ENCODE data around the gene PGBD1. TPM values are rescaled to one million over a fixed set of nuclear protein-coding genes. Genes with fewer than 3 reads are reported as not detected.

The PGBD1 gene
- total and polyA plus RNA-seq, 10 of the 15 experiments (the other 5 are each of a cell fraction or from before 2014, with no cell fraction given) = 1.9 to 4.9 (median 3.8) TPM

- in situ Hi-C loops (cut with MboI) (no loop called here), intact Hi-C loops (cut with micrococcal nuclease; ENCODE audit: unreplicated experiment) (no loop called here)
- no TSS peak for BruUV-seq (replicated peaks)
- Histone ChIP-seq H2AFZ (ENCODE audit: control insufficient read depth, low read depth, low read length) (no peak overlapping the region), H3K36me3 (ENCODE audit: control insufficient read depth in 2 of 2, insufficient read depth in 2 of 2, low read length in 1 of 2) (peaks cover 0 to 6% of the 10 kb centered on the region in 2 experiments), H3K27ac (ENCODE audit: control insufficient read depth, insufficient read depth) (no peak overlapping the region), H3K79me2 (ENCODE audit: control insufficient read depth, insufficient read depth, low read length) (no peaks in the 10 kb centered on the region), H4K20me1 (ENCODE audit: control insufficient read depth, insufficient read depth) (no peaks in the 10 kb centered on the region), H3K4me2 (ENCODE audit: control insufficient read depth, insufficient read depth) (no peak overlapping the region), H3K4me3 (no peak overlapping the region), H3K9ac (ENCODE audit: control insufficient read depth, insufficient read depth, low read length) (no peak overlapping the region), H3K27me3 (replicated peaks in 1 of 2; ENCODE audit: control insufficient read depth in 2 of 2, insufficient read depth in 2 of 2, low read length in 1 of 2) (no peaks in the 10 kb centered on the region), H3K9me3 (replicated peaks; ENCODE audit: control insufficient read depth, insufficient read depth, low read length) (no peaks in the 10 kb centered on the region), H3K4me1 (ENCODE audit: control insufficient read depth, insufficient read depth, low read length) (no peaks in the 10 kb centered on the region)
- POLR2A ChIA-PET = no interaction called here
- 94% methylated on average over 3 of the region's 3 CpGs for WGBS (ENCODE audit: insufficient coverage, insufficient replicate concordance, low lambda C conversion rate, missing lambda C conversion rate)
- RAD21 ChIA-PET (ENCODE audit: unreplicated experiment) = interaction anchor here (1.1 kb wide), 1 partner anchor 11 kb away, joined by 3 read pairs; the partner anchor contains the start of gene ZSCAN26
- DNase-seq (ENCODE audit: low read depth, low spot score) = no peak
- no peak for ATAC-seq
- TF ChIP-seq STAT1 (conservative IDR thresholded peaks at IDR 0.05) (no peak), MEF2B (IDR thresholded peaks at IDR 0.05; ENCODE audit: partially characterized antibody, poor library complexity, severe bottlenecking) (no peak), ZNF217 (IDR thresholded peaks at IDR 0.05) (no peak), NFIC (IDR thresholded peaks at IDR 0.05; ENCODE audit: low read depth, low read length) (no peak), EZH2 (IDR thresholded peaks at IDR 0.05; ENCODE audit: borderline replicate concordance, control insufficient read depth, low read depth, low read length) (no peak)
- TF ChIP-seq, protein P1, sequence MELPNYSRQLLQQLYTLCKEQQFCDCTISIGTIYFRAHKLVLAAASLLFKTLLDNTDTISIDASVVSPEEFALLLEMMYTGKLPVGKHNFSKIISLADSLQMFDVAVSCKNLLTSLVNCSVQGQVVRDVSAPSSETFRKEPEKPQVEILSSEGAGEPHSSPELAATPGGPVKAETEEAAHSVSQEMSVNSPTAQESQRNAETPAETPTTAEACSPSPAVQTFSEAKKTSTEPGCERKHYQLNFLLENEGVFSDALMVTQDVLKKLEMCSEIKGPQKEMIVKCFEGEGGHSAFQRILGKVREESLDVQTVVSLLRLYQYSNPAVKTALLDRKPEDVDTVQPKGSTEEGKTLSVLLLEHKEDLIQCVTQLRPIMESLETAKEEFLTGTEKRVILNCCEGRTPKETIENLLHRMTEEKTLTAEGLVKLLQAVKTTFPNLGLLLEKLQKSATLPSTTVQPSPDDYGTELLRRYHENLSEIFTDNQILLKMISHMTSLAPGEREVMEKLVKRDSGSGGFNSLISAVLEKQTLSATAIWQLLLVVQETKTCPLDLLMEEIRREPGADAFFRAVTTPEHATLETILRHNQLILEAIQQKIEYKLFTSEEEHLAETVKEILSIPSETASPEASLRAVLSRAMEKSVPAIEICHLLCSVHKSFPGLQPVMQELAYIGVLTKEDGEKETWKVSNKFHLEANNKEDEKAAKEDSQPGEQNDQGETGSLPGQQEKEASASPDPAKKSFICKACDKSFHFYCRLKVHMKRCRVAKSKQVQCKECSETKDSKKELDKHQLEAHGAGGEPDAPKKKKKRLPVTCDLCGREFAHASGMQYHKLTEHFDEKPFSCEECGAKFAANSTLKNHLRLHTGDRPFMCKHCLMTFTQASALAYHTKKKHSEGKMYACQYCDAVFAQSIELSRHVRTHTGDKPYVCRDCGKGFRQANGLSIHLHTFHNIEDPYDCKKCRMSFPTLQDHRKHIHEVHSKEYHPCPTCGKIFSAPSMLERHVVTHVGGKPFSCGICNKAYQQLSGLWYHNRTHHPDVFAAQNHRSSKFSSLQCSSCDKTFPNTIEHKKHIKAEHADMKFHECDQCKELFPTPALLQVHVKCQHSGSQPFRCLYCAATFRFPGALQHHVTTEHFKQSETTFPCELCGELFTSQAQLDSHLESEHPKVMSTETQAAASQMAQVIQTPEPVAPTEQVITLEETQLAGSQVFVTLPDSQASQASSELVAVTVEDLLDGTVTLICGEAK (IDR thresholded peaks at IDR 0.05; ENCODE audit: borderline replicate concordance) = no peak
- CTCF ChIA-PET = interaction anchor here (0.6 kb wide), 1 partner anchor 500 kb away, joined by 3 read pairs; no protein-coding TSS in a partner anchor
- SMC1A ChIA-PET (ENCODE audit: uncharacterized antibody, unreplicated experiment) = interaction anchor here (1.0 to 4.9 kb wide), 4 partner anchors 10 to 70 kb away, joined by 3 to 27 read pairs (median 3); partner anchors contain the start of gene ZSCAN26
- FAIRE-seq = no peak
These were observed 3.6 kb upstream of the PGBD1 start for GRCh38 chr6:28277746-28278145.
